Endothelial cell of umbilical vein (primary cell): ENCODE results near the gene SLC35A5. TPM values are rescaled to one million over a fixed set of nuclear protein-coding genes. Genes with fewer than 3 reads are reported as not detected.

Experiments
- BruUV-seq: library from RNA; stranded (reverse); fragments of 400-500 nt; replicated peaks from 2 replicates; lab custom pipeline; 2021; lab: Mats Ljungman, UMichigan
- CTCF ChIA-PET: fragments of 300-600, 350-600 bp; sonication (Branson Sonifier 250); formaldehyde crosslinking; loops from one replicate; lab custom pipeline; 2021; ENCODE audit warnings: antibody characterized with exemption, inconsistent platforms; lab: Charles Lee
- POLR2A ChIA-PET: fragments of 300-600, 350-600 bp; sonication (Branson Sonifier 250); formaldehyde crosslinking; loops from one replicate; lab custom pipeline; 2021; ENCODE audit warnings: antibody characterized with exemption, inconsistent platforms; lab: Charles Lee
- DNase-seq: peaks from one replicate; pipeline ENCODE4 v3.0.0-alpha.2; 2011; ENCODE audit warnings: low read depth, low spot score
- FAIRE-seq: peaks from 2 replicates; lab custom pipeline; 2011; peaks lifted over from hg19 to GRCh38; lab: Jason Lieb, UNC
- H2AFZ ChIP-seq: 2 replicates; pipeline ENCODE4 v1.6.0; 2012; ENCODE audit warnings: low read depth, low read length, control low read depth, inconsistent platforms
- H3K27ac ChIP-seq: 2 replicates; pipeline ENCODE4 v1.5.1; 2011; ENCODE audit warnings: low read depth, mild to moderate bottlenecking, control low read depth, low read length, moderate library complexity; ENCODE audit not compliant: insufficient read depth
- H3K27me3 ChIP-seq, 2 experiments: 2 replicates each; pipeline versions ENCODE4 v1.6.0 to v1.6.1; 2011; ENCODE audit warnings: low read length in 2 of 2, mixed read lengths in 1 of 2; ENCODE audit not compliant: control insufficient read depth in 2 of 2, insufficient read depth in 2 of 2
- H3K36me3 ChIP-seq, 2 experiments: 2 replicates in 1 of 2; 3 replicates in 1 of 2; pipeline ENCODE4 v1.5.1; 2011; ENCODE audit warnings: low read length in 2 of 2, mild to moderate bottlenecking in 1 of 2, moderate library complexity in 1 of 2; ENCODE audit not compliant: control insufficient read depth in 2 of 2, insufficient read depth in 2 of 2; ENCODE audit errors: extremely low read depth in 1 of 2
- H3K4me1 ChIP-seq: 3 replicates; pipeline ENCODE4 v1.5.1; 2011; ENCODE audit warnings: mild to moderate bottlenecking, low read length; ENCODE audit not compliant: control insufficient read depth, insufficient read depth; ENCODE audit errors: extremely low read depth
- H3K4me2 ChIP-seq: 2 replicates; pipeline ENCODE4 v1.6.1; 2011; ENCODE audit warnings: low read length, control low read depth, mixed read lengths; ENCODE audit not compliant: insufficient read depth
- H3K4me3 ChIP-seq, 3 experiments: fragments of 200-600 bp in 1 of 3; sonication (generic), shearing (Covaris generic) in 1 of 3; replicated peaks in 1 of 3; 2 replicates each; pipeline ENCODE4 v1.5.1; 2011 to 2016; ENCODE audit warnings: control low read depth in 3 of 3, low read length in 3 of 3, mild to moderate bottlenecking in 2 of 3, inconsistent platforms in 1 of 3, low read depth in 1 of 3, moderate library complexity in 1 of 3; ENCODE audit not compliant: insufficient read depth in 1 of 3
- H3K79me2 ChIP-seq: 2 replicates; pipeline ENCODE4 v1.6.0; 2012; ENCODE audit warnings: low read length, inconsistent platforms; ENCODE audit not compliant: control insufficient read depth, insufficient read depth
- H3K9ac ChIP-seq: replicated peaks from 2 replicates; pipeline ENCODE3; 2011; ENCODE audit warnings: low read length, control low read depth; ENCODE audit not compliant: insufficient read depth; ENCODE audit errors: extremely low read depth
- H3K9me1 ChIP-seq: replicated peaks from 3 replicates; pipeline ENCODE4 v1.6.0; 2011; ENCODE audit warnings: mild to moderate bottlenecking, low read length; ENCODE audit not compliant: control insufficient read depth, insufficient read depth; ENCODE audit errors: extremely low read depth
- H3K9me3 ChIP-seq: replicated peaks from 2 replicates; pipeline ENCODE4 v1.5.1; 2012; ENCODE audit warnings: low read length, inconsistent platforms; ENCODE audit not compliant: control insufficient read depth, insufficient read depth
- H4K20me1 ChIP-seq: replicated peaks from 2 replicates; pipeline ENCODE3; 2011; ENCODE audit warnings: mild to moderate bottlenecking, low read length; ENCODE audit not compliant: control insufficient read depth, insufficient read depth; ENCODE audit errors: extremely low read depth
- CTCF ChIP-seq, 2 donors: IDR thresholded peaks; 1 replicate in 1 of 2; 2 replicates in 1 of 2; pipeline ENCODE4 v1.5.1; 2011; ENCODE audit warnings: low read length in 2 of 2, mild to moderate bottlenecking in 2 of 2, moderate library complexity in 2 of 2, control low read depth in 1 of 2, inconsistent platforms in 1 of 2, low read depth in 1 of 2; ENCODE audit not compliant: insufficient read depth in 1 of 2; ENCODE audit errors: extremely low read depth in 1 of 2
- EZH2 ChIP-seq: IDR thresholded peaks from 2 replicates; pipeline ENCODE4 v1.6.1; 2012; ENCODE audit warnings: borderline replicate concordance, low read depth, mild to moderate bottlenecking, moderate library complexity, low read length, inconsistent platforms; ENCODE audit not compliant: severe bottlenecking
- FOS ChIP-seq: IDR thresholded peaks from 2 replicates; pipeline ENCODE4 v1.6.1; 2011; ENCODE audit warnings: mild to moderate bottlenecking, low read length, moderate library complexity, borderline replicate concordance; ENCODE audit not compliant: insufficient read depth
- GATA2 ChIP-seq: IDR thresholded peaks from 2 replicates; pipeline ENCODE4 v1.7.0; 2011; ENCODE audit warnings: low read depth, mild to moderate bottlenecking, moderate library complexity, mixed read lengths, low read length; ENCODE audit not compliant: insufficient read length, insufficient read depth
- JUN ChIP-seq: IDR thresholded peaks from 2 replicates; pipeline ENCODE4 v1.6.1; 2011; ENCODE audit warnings: borderline replicate concordance, low read depth; ENCODE audit not compliant: insufficient read length, insufficient read depth
- MAX ChIP-seq: IDR thresholded peaks from 2 replicates; pipeline ENCODE4 v1.6.1; 2011; ENCODE audit not compliant: insufficient read depth, insufficient read length
- MYC ChIP-seq: IDR thresholded peaks from one replicate; pipeline ENCODE4 v1.6.1; 2011; ENCODE audit warnings: mild to moderate bottlenecking, low read depth, low read length
- POLR2A ChIP-seq: IDR thresholded peaks from 2 replicates; pipeline ENCODE4 v1.6.1; 2012; ENCODE audit warnings: low read depth, mild to moderate bottlenecking, control low read depth, low read length
- POLR2AphosphoS5 ChIP-seq: IDR thresholded peaks from 2 replicates; pipeline ENCODE4 v1.6.1; 2012; ENCODE audit warnings: low read depth, mild to moderate bottlenecking, control low read depth, low read length, moderate library complexity; ENCODE audit not compliant: insufficient read depth
- dilution Hi-C: fragments of 300-500 bp; cut with MboI; formaldehyde crosslinking; loops from one replicate; pipeline ENCODE4 v1.15.0; 2019; ENCODE audit warnings: low sequenced_read_pairs; ENCODE audit not compliant: extremely low pct_ligation_motif_present
- intact Hi-C: fragments of 100-400 bp; cut with micrococcal nuclease; formaldehyde crosslinking; loops from one replicate; pipeline ENCODE4 v1.10.0; 2022
- polyA plus RNA-seq, 4 experiments: library from polyadenylated mRNA; depleted of rRNA in 3 of 4; stranded (reverse) in 3 of 4; unstranded in 1 of 4; fragments of >200 nt; gene quantifications; 2 replicates each; pipeline versions ENCODE4 v1.2.1 to v1.2.3, GENCODE V29; 2011 to 2012; ENCODE audit warnings: missing spikeins in 1 of 4
- total RNA-seq: library from RNA; stranded (reverse); gene quantifications from 2 replicates; pipeline ENCODE4 v1.2.3, GENCODE V29; 2021

Gene SLC35A5
- total and polyA plus RNA-seq, 2 donors (not counting 3 experiments of a cell fraction or from before 2014, with no cell fraction given): 25.1 to 40.1 TPM

GRCh38 chr3:112560307-112560706, 1.5 kb upstream of the SLC35A5 start:
- FAIRE-seq (no peak), DNase-seq (no peak)
- dilution Hi-C loops (no loop called here), intact Hi-C loops (loop anchor here (5.0 to 10.0 kb wide), 2 partner anchors 432 to 1134 kb away; partner anchors contain the start of genes GTPBP8 and USF3)
- Histone ChIP-seq H3K4me3 (peak overlapping the region; percentile 94 to 100 (median 97)), H3K4me1 (peaks cover 25% of the 10 kb centered on the region), H2AFZ (no peak overlapping the region), H3K27me3 (no peaks in the 10 kb centered on the region), H3K9me1 (no peaks in the 10 kb centered on the region), H3K4me2 (peak overlapping the region; percentile 99), H3K36me3 (peaks cover 0 to 2% of the 10 kb centered on the region in 2 experiments), H3K79me2 (peaks cover 47% of the 10 kb centered on the region), H4K20me1 (no peaks in the 10 kb centered on the region), H3K9me3 (no peaks in the 10 kb centered on the region), H3K9ac (peak overlapping the region; percentile 99), H3K27ac (peak overlapping the region; percentile 78)
- no TSS peak for BruUV-seq
- ChIA-PET POLR2A (no interaction called here), CTCF (interaction anchor here (1.2 to 1.4 kb wide), 2 partner anchors 9 to 27 kb away, joined by 3 to 6 read pairs; no protein-coding TSS in a partner anchor)
- TF ChIP-seq MAX: no peak
- TF ChIP-seq JUN: no peak
- no peak for TF ChIP-seq FOS
- no peak for TF ChIP-seq CTCF (IDR thresholded peaks at IDR 0.05; ENCODE audit: extremely low read depth in 1 of 2, insufficient read depth in 1 of 2, low read depth in 1 of 2, low read length in 2 of 2)
- TF ChIP-seq MYC: no peak
- TF ChIP-seq POLR2AphosphoS5: no peak
- no peak for TF ChIP-seq EZH2
- no peak for TF ChIP-seq GATA2
- no peak for TF ChIP-seq POLR2A
